HepG2 (cell line): ENCODE measurements around the gene CDT1. TPM values are rescaled to one million over a fixed set of nuclear protein-coding genes. Genes with fewer than 3 reads are reported as not detected.

Experiments used
- CEBPZ ChIP-seq: IDR thresholded peaks from 2 replicates; pipeline ENCODE4 v1.6.1; 2012; ENCODE audit warnings: low read length, improper control_type of control experiment
- FOXO1 ChIP-seq: sonication (generic); formaldehyde crosslinking; IDR thresholded peaks from 2 replicates; pipeline ENCODE4 v1.4.0; 2020; ENCODE audit warnings: missing genetic modification reagents
- FOXO4 ChIP-seq: sonication (generic); formaldehyde crosslinking; conservative IDR thresholded peaks from 2 replicates; pipeline ENCODE4 v1.8.1; 2023; ENCODE audit warnings: missing genetic modification reagents
- GRHL1 ChIP-seq: sonication (generic); formaldehyde crosslinking; conservative IDR thresholded peaks from 2 replicates; pipeline ENCODE4 v1.8.0; 2022; ENCODE audit warnings: missing genetic modification reagents
- KDM1A ChIP-seq: IDR thresholded peaks from 2 replicates; pipeline ENCODE4 v1.6.1; 2016; ENCODE audit warnings: missing compliant biosample characterization
- MEIS2 ChIP-seq: sonication (generic); formaldehyde crosslinking; IDR thresholded peaks from 2 replicates; pipeline ENCODE4 v1.9.0; 2021; ENCODE audit warnings: mild to moderate bottlenecking, missing genetic modification reagents
- PHF8 ChIP-seq: sonication (generic); formaldehyde crosslinking; IDR thresholded peaks from 2 replicates; pipeline ENCODE4 v1.5.0; 2020; ENCODE audit warnings: missing genetic modification reagents
- REXO4 ChIP-seq: sonication (generic); formaldehyde crosslinking; IDR thresholded peaks from 2 replicates; pipeline ENCODE4 v1.8.0; 2022; ENCODE audit warnings: missing genetic modification reagents, mild to moderate bottlenecking, borderline replicate concordance
- ZBTB26 ChIP-seq: IDR thresholded peaks from 2 replicates; pipeline ENCODE4 v1.6.1; 2016; ENCODE audit warnings: missing compliant biosample characterization, missing genetic modification reagents, borderline replicate concordance
- ZNF280D ChIP-seq: sonication (generic); formaldehyde crosslinking; IDR thresholded peaks from 2 replicates; pipeline ENCODE4 v1.5.1; 2020; ENCODE audit warnings: mild to moderate bottlenecking, missing genetic modification reagents
- ZNF878 ChIP-seq: sonication (generic); formaldehyde crosslinking; IDR thresholded peaks from 2 replicates; pipeline ENCODE4 v1.8.1; 2023; ENCODE audit warnings: mild to moderate bottlenecking, missing genetic modification reagents, moderate library complexity
- polyA plus RNA-seq, 8 experiments: library from polyadenylated mRNA; depleted of rRNA in 3 of 8; stranded (reverse) in 7 of 8; unstranded in 1 of 8; fragments of >200 nt; fragmentation: Illumina TruSeq in 4 of 8; extraction: Trizol in 4 of 8; gene quantifications; 2 replicates each; pipeline versions ENCODE4 v1.2.1 to v1.2.3, GENCODE V29; 2011 to 2016; ENCODE audit warnings: low read depth in 4 of 8, missing spikeins in 1 of 8, mixed read lengths in 1 of 8; ENCODE audit not compliant: insufficient read depth in 1 of 8
- total RNA-seq, 5 experiments: library from RNA; depleted of rRNA; stranded (reverse); fragments of >200 nt; fragmentation: Illumina TruSeq; extraction: Trizol; gene quantifications; 2 replicates each; pipeline ENCODE4 v1.2.3, GENCODE V29; 2016; ENCODE audit warnings: low read depth in 1 of 5
- TF ChIP-seq, protein P1 (sequence below): sonication (generic); formaldehyde crosslinking; IDR thresholded peaks from 2 replicates; pipeline ENCODE4 v1.4.0; 2020; ENCODE audit warnings: missing genetic modification reagents, low read depth, mild to moderate bottlenecking, borderline replicate concordance
- TF ChIP-seq, protein P2 (sequence below): sonication (generic); formaldehyde crosslinking; IDR thresholded peaks from 2 replicates; pipeline ENCODE4 v1.4.0; 2020; ENCODE audit warnings: mild to moderate bottlenecking, missing genetic modification reagents, borderline replicate concordance

Gene CDT1
- total and polyA plus RNA-seq, 2 of the 13 experiments (the other 11 are each of a cell fraction or from before 2014, with no cell fraction given): 23.1 to 23.8 TPM

- TF ChIP-seq, protein P1, sequence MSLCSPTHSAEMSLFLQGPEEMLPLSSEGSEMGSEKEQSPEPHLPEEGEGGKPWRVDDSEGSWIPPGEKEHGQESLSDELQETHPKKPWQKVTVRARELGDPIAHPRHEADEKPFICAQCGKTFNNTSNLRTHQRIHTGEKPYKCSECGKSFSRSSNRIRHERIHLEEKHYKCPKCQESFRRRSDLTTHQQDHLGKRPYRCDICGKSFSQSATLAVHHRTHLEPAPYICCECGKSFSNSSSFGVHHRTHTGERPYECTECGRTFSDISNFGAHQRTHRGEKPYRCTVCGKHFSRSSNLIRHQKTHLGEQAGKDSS (CRISPR knock-in tag): peak; percentile 68
- no peak for TF ChIP-seq ZNF280D
- TF ChIP-seq ZNF878 (CRISPR knock-in tag): no peak
- TF ChIP-seq, protein P2, sequence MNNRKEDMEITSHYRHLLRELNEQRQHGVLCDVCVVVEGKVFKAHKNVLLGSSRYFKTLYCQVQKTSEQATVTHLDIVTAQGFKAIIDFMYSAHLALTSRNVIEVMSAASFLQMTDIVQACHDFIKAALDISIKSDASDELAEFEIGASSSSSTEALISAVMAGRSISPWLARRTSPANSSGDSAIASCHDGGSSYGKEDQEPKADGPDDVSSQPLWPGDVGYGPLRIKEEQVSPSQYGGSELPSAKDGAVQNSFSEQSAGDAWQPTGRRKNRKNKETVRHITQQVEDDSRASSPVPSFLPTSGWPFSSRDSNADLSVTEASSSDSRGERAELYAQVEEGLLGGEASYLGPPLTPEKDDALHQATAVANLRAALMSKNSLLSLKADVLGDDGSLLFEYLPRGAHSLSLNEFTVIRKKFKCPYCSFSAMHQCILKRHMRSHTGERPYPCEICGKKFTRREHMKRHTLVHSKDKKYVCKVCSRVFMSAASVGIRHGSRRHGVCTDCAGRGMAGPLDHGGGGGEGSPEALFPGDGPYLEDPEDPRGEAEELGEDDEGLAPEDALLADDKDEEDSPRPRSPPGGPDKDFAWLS (CRISPR knock-in tag): 0 out of 2 replicates have a peak, but pooled peaks have one; percentile 76
- TF ChIP-seq PHF8 (CRISPR knock-in tag): peak; percentile 93
- no peak for TF ChIP-seq FOXO4 (CRISPR knock-in tag)
- no peak for TF ChIP-seq REXO4 (CRISPR knock-in tag)
- no peak; the same call in 1 of the 2 replicates for TF ChIP-seq FOXO1 (CRISPR knock-in tag)
- no peak for TF ChIP-seq KDM1A (CRISPR knock-in tag)
- TF ChIP-seq CEBPZ: no peak
- TF ChIP-seq MEIS2: peak; percentile 85; the same call in 1 of the 2 replicates
- TF ChIP-seq ZBTB26 (CRISPR knock-in tag): no peak; the same call in 1 of the 2 replicates
- TF ChIP-seq GRHL1 (CRISPR knock-in tag): no peak
These were observed 53.5 kb downstream of the CDT1 start, which contains the start of the genes GALNS and TRAPPC2L (continued) for GRCh38 chr16:88856828-88857727.
